Neural progenitor cell (in vitro differentiated cells): ENCODE data around the gene ARNT2. TPM values are rescaled to one million over a fixed set of nuclear protein-coding genes. Genes with fewer than 3 reads are reported as not detected.

Experiments
- DNase-seq: peaks from one replicate; pipeline ENCODE4 v3.0.0-alpha.2; 2016; ENCODE audit warnings: low spot score
- H2AFZ ChIP-seq: fragments of 200-600 bp; sonication (generic); replicated peaks from 2 replicates; pipeline ENCODE4 v1.6.1; 2016; ENCODE audit warnings: antibody characterized with exemption
- H3F3A ChIP-seq: fragments of 200-600 bp; sonication (generic); 2 replicates; pipeline ENCODE4 v1.6.1; 2016; ENCODE audit warnings: antibody characterized with exemption, low read depth
- H3K27ac ChIP-seq: fragments of 200-600 bp; sonication (generic); 2 replicates; pipeline ENCODE4 v1.5.1; 2016; ENCODE audit warnings: mild to moderate bottlenecking
- H3K27me3 ChIP-seq: fragments of 200-600 bp; sonication (generic); 2 replicates; pipeline ENCODE4 v1.6.1; 2016; ENCODE audit warnings: mild to moderate bottlenecking, moderate library complexity
- H3K36me3 ChIP-seq: fragments of 200-600 bp; sonication (generic); 2 replicates; pipeline ENCODE4 v1.5.1; 2016
- H3K4me1 ChIP-seq: fragments of 200-600 bp; sonication (generic); 2 replicates; pipeline ENCODE4 v1.6.1; 2016; ENCODE audit warnings: mixed run types
- H3K4me2 ChIP-seq: fragments of 200-600 bp; sonication (generic); 2 replicates; pipeline ENCODE4 v1.6.1; 2016
- H3K4me3 ChIP-seq: fragments of 200-600 bp; sonication (generic); 2 replicates; pipeline ENCODE4 v1.5.1; 2016
- H3K79me2 ChIP-seq: fragments of 200-600 bp; sonication (generic); 2 replicates; pipeline ENCODE4 v1.6.1; 2016; ENCODE audit warnings: low read depth
- H3K9ac ChIP-seq: fragments of 200-600 bp; sonication (generic); 2 replicates; pipeline ENCODE4 v1.6.1; 2016
- H3K9me3 ChIP-seq: fragments of 200-600 bp; sonication (generic); 2 replicates; pipeline ENCODE4 v1.5.1; 2016; ENCODE audit warnings: low read depth
- H4K20me1 ChIP-seq: fragments of 200-600 bp; sonication (generic); 2 replicates; pipeline ENCODE4 v1.6.1; 2016; ENCODE audit warnings: low read depth
- H3K27ac Mint-ChIP-seq: 3 replicates; pipeline ENCODE4 v1.8.0; 2021; ENCODE audit warnings: mixed read lengths
- H3K27me3 Mint-ChIP-seq: 2 replicates; pipeline ENCODE4 v1.8.0; 2022; ENCODE audit warnings: low read depth, mild to moderate bottlenecking, inconsistent platforms, moderate library complexity, mixed read lengths; ENCODE audit not compliant: insufficient read depth
- H3K36me3 Mint-ChIP-seq: 3 replicates; pipeline ENCODE4 v1.8.0; 2021; ENCODE audit warnings: mixed read lengths
- H3K4me1 Mint-ChIP-seq: 3 replicates; pipeline ENCODE4 v1.8.0; 2021; ENCODE audit warnings: mixed read lengths
- H3K4me3 Mint-ChIP-seq: 3 replicates; pipeline ENCODE4 v1.8.0; 2021; ENCODE audit warnings: mild to moderate bottlenecking, moderate library complexity, mixed read lengths
- H3K9me3 Mint-ChIP-seq: 3 replicates; pipeline ENCODE4 v1.8.0; 2020; ENCODE audit warnings: mixed read lengths
- EZH2 ChIP-seq: fragments of 200-600 bp; sonication (generic); IDR thresholded peaks from 2 replicates; pipeline ENCODE4 v1.6.1; 2017; ENCODE audit warnings: antibody characterized with exemption, mild to moderate bottlenecking, moderate library complexity
- EZH2phosphoT487 ChIP-seq: fragments of 200-600 bp; sonication (generic); IDR thresholded peaks from 2 replicates; pipeline ENCODE4 v1.6.1; 2017; ENCODE audit warnings: antibody characterized with exemption
- total RNA-seq: library from RNA; depleted of rRNA; stranded (reverse); fragments of >200 nt; gene quantifications from 2 replicates; pipeline ENCODE4 v1.2.3, GENCODE V29; 2015; ENCODE audit warnings: low replicate concordance
- TF ChIP-seq, protein P1 (sequence below): fragments of 200-600 bp; sonication (generic); IDR thresholded peaks from 2 replicates; pipeline ENCODE4 v1.5.1; 2017; ENCODE audit warnings: antibody characterized with exemption, mild to moderate bottlenecking

The ARNT2 gene
- total RNA-seq, 1 donor from 2014 or later: 15.7 TPM

DNA sequence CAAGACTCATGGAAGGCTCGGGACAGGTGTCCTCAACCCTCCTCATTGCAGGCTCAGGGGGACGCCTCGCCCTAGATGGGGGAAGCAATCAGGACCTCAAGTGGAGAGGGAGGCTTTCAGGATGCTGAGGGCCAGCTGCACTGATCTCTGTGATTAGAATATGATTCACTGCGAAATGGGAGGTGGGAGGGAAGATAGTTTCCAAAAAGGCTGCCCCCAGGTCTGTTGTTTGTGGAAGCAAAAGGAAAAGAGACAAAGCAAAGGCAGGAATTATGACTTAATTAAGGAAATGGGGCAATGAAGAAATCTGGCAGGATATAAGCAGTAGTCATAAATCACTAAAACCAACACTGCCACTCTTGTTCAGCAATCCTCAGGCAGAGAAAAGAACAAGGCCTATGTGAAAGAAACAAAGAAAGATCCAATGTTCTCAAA, 205.3 kb downstream of the ARNT2 start:
- TF ChIP-seq, protein P1, sequence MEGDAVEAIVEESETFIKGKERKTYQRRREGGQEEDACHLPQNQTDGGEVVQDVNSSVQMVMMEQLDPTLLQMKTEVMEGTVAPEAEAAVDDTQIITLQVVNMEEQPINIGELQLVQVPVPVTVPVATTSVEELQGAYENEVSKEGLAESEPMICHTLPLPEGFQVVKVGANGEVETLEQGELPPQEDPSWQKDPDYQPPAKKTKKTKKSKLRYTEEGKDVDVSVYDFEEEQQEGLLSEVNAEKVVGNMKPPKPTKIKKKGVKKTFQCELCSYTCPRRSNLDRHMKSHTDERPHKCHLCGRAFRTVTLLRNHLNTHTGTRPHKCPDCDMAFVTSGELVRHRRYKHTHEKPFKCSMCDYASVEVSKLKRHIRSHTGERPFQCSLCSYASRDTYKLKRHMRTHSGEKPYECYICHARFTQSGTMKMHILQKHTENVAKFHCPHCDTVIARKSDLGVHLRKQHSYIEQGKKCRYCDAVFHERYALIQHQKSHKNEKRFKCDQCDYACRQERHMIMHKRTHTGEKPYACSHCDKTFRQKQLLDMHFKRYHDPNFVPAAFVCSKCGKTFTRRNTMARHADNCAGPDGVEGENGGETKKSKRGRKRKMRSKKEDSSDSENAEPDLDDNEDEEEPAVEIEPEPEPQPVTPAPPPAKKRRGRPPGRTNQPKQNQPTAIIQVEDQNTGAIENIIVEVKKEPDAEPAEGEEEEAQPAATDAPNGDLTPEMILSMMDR: no peak
- TF ChIP-seq EZH2: no peak
- TF ChIP-seq EZH2phosphoT487: no peak
- H3K27me3 ChIP-seq: no peaks in the 10 kb centered on the region
- no peaks in the 10 kb centered on the region for H4K20me1 ChIP-seq
- Mint-ChIP-seq H3K36me3 (no peaks in the 10 kb centered on the region), H3K27ac (peak overlapping the region; percentile 78), H3K27me3 (no peaks in the 10 kb centered on the region), H3K9me3 (no peaks in the 10 kb centered on the region), H3K4me3 (no peak overlapping the region), H3K4me1 (peaks cover 7% of the 10 kb centered on the region)
- no peak overlapping the region for H3K27ac ChIP-seq
- H3K9me3 ChIP-seq: no peaks in the 10 kb centered on the region
- no peak overlapping the region for H3K4me2 ChIP-seq
- no peaks in the 10 kb centered on the region for H3K4me1 ChIP-seq
- no peak for DNase-seq
- H3F3A ChIP-seq: no peaks in the 10 kb centered on the region
- H3K9ac ChIP-seq: no peak overlapping the region
- H2AFZ ChIP-seq: no peak overlapping the region
- H3K79me2 ChIP-seq: no peaks in the 10 kb centered on the region
- H3K36me3 ChIP-seq: no peaks in the 10 kb centered on the region
- no peak overlapping the region for H3K4me3 ChIP-seq

DNA sequence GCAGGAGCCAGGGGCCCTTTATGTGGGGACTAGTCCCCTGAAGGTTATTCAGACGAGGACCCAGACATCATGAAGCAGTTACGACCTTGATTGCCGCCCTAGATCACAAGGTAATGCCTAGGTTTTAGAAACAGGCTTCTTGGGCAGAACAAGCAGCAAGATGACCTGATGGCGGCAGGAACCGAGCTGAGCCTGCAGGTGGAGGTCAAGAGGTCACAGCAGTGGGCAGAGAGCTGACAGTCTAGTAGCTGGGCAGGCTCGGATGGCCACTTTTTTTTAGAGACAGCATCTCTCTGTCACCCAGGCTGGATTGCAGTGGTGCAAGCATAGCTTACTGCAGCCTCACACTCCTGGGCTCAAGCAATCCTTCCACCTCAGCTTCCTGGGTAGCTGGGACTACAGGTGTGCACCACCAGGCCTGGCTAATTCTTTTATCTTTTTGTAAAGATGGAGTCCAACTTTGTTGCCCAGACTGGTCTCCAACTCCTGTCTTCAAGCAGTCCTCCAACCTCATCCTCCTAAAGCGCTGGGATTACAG, 207.4 kb downstream of the ARNT2 start:
- H3K4me2 ChIP-seq: no peak overlapping the region

DNA sequence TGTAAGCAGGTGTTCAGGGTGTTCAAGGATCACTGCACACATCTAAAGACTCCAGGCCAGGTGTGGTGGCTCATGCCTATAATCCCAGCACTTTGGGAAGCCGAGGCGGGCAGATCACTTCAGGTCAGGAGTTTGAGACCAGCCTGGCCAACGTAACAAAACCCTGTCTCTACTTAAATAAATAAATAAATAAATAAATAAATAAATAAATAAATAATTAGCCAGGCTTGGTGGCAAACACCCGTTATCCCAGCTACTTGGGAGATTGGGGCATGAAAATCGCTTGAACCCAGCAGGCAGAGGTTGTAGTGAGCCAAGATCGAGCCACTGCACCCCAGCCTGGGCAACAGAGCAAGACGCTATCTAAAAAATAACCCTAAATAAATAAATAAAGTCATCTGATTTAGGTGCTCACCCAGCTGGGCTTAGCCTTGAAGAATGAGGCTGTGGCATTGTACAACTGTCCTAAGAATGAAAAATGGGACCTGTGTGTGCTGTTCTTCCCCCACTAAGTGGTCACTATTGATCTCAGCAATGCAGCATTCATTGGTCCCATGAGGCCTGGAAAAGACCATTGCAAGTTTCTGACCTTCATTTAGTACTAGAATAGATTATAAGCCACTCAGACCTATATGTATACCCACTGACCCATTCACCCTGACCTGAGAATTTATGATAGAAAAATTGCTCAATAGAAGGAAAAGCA, 208.1 kb downstream of the ARNT2 start:
- H3F3A ChIP-seq: no peaks in the 10 kb centered on the region
- Mint-ChIP-seq H3K4me1 (peaks cover 4% of the 10 kb centered on the region), H3K27me3 (no peaks in the 10 kb centered on the region), H3K9me3 (no peaks in the 10 kb centered on the region), H3K27ac (peak overlapping the region; percentile 17), H3K4me3 (no peak overlapping the region), H3K36me3 (no peaks in the 10 kb centered on the region)
- no peak for DNase-seq
- no peak overlapping the region for H3K4me3 ChIP-seq
- no peaks in the 10 kb centered on the region for H3K9me3 ChIP-seq
- H3K4me1 ChIP-seq: no peaks in the 10 kb centered on the region
- H2AFZ ChIP-seq: no peak overlapping the region
- H3K9ac ChIP-seq: no peak overlapping the region
- no peak overlapping the region for H3K27ac ChIP-seq
- no peak overlapping the region for H3K4me2 ChIP-seq
- no peaks in the 10 kb centered on the region for H3K36me3 ChIP-seq
- no peaks in the 10 kb centered on the region for H3K27me3 ChIP-seq
- H3K79me2 ChIP-seq: no peaks in the 10 kb centered on the region
- TF ChIP-seq EZH2: no peak
- no peak for TF ChIP-seq EZH2phosphoT487
- TF ChIP-seq, protein P1: no peak
- H4K20me1 ChIP-seq: no peaks in the 10 kb centered on the region

More for the DNA sequence above, 207.4 kb downstream of the ARNT2 start:
- H3K4me1 Mint-ChIP-seq: peaks cover 4% of the 10 kb centered on the region
- no peaks in the 10 kb centered on the region for H4K20me1 ChIP-seq
- TF ChIP-seq, protein P1: no peak
- TF ChIP-seq EZH2: no peak
- no peak for TF ChIP-seq EZH2phosphoT487
- H3K36me3 Mint-ChIP-seq: no peaks in the 10 kb centered on the region
- H3K9me3 Mint-ChIP-seq: no peaks in the 10 kb centered on the region
- H3K9ac ChIP-seq: no peak overlapping the region
- H2AFZ ChIP-seq: no peak overlapping the region
- no peaks in the 10 kb centered on the region for H3K27me3 ChIP-seq
- H3K79me2 ChIP-seq: no peaks in the 10 kb centered on the region
- no peak overlapping the region for H3K4me3 Mint-ChIP-seq
- H3K9me3 ChIP-seq: no peaks in the 10 kb centered on the region
- H3K4me1 ChIP-seq: no peaks in the 10 kb centered on the region
- H3K4me3 ChIP-seq: no peak overlapping the region
- no peaks in the 10 kb centered on the region for H3K27me3 Mint-ChIP-seq
- peak; percentile 41 for DNase-seq
- H3K36me3 ChIP-seq: no peaks in the 10 kb centered on the region
- no peak overlapping the region for H3K27ac ChIP-seq
- no peaks in the 10 kb centered on the region for H3F3A ChIP-seq
- H3K27ac Mint-ChIP-seq: no peak overlapping the region
